K562 (cell line): ENCODE data around the gene R3HDM2. TPM values are rescaled to one million over a fixed set of nuclear protein-coding genes. Genes with fewer than 3 reads are reported as not detected.

ENCODE experiments used
- CEBPG ChIP-seq, 3 experiments: fragments of 200-800 bp in 1 of 3; sonication (Bioruptor generic) in 1 of 3; sonication (generic) in 1 of 3; formaldehyde crosslinking in 1 of 3; IDR thresholded peaks in 2 of 3; conservative IDR thresholded peaks in 1 of 3; 2 replicates each; pipeline versions ENCODE4 v1.6.1 to v1.8.0; 2016 to 2022; ENCODE audit warnings: missing compliant biosample characterization in 2 of 3, missing genetic modification characterization in 2 of 3, mild to moderate bottlenecking in 1 of 3, missing genetic modification reagents in 1 of 3
- NR2C2 ChIP-seq, 2 experiments: fragments of 200-800 bp in 1 of 2; sonication (Bioruptor generic) in 1 of 2; sonication (generic) in 1 of 2; formaldehyde crosslinking in 1 of 2; IDR thresholded peaks; 2 replicates each; pipeline versions ENCODE4 v1.6.1 to v1.8.0; 2016 to 2022; ENCODE audit warnings: mild to moderate bottlenecking in 1 of 2, missing compliant biosample characterization in 1 of 2, missing genetic modification characterization in 1 of 2, missing genetic modification reagents in 1 of 2
- PHB2 ChIP-seq: fragments of 450-650 bp; IDR thresholded peaks from 2 replicates; pipeline ENCODE4 v1.6.1; 2017; ENCODE audit warnings: low read depth
- RUNX1 ChIP-seq: sonication (generic); IDR thresholded peaks from 2 replicates; pipeline ENCODE4 v1.6.1; 2016; ENCODE audit warnings: antibody characterized with exemption, low read depth
- TBL1XR1 ChIP-seq, 2 experiments: IDR thresholded peaks; 2 replicates each; pipeline ENCODE4 v1.6.1; 2012; ENCODE audit warnings: improper control_type of control experiment in 2 of 2, low read length in 2 of 2, mild to moderate bottlenecking in 1 of 2
- polyA plus RNA-seq, 8 experiments: library from polyadenylated mRNA; depleted of rRNA in 4 of 8; stranded (reverse) in 5 of 8; unstranded in 3 of 8; fragments of >200 nt; fragmentation: Nextera tagmentation in 2 of 8; fragmentation: Illumina TruSeq in 1 of 8; extraction: Ambion mirVana in 2 of 8; extraction: Trizol in 1 of 8; gene quantifications; 2 replicates each; pipeline versions ENCODE4 v1.2.1 to v1.2.3, GENCODE V29; 2011 to 2014; ENCODE audit warnings: inconsistent platforms in 1 of 8, missing spikeins in 1 of 8
- total RNA-seq, 7 experiments: library from RNA; depleted of rRNA in 6 of 7; stranded (reverse); fragments of >200 nt in 6 of 7; fragmentation: Illumina TruSeq in 2 of 7; extraction: Trizol in 2 of 7; gene quantifications; 2 replicates each; pipeline versions ENCODE4 v1.2.1 to v1.2.3, GENCODE V29; 2011 to 2021; ENCODE audit warnings: low replicate concordance in 1 of 7
- TF ChIP-seq, protein P1 (sequence below): fragments of 450-650 bp; IDR thresholded peaks from 2 replicates; pipeline ENCODE4 v1.6.1; 2016; ENCODE audit warnings: mild to moderate bottlenecking, moderate library complexity
- TF ChIP-seq, protein P2 (sequence below), 3 experiments: IDR thresholded peaks in 2 of 3; conservative IDR thresholded peaks in 1 of 3; 2 replicates each; pipeline ENCODE4 v1.5.1; 2011 to 2012; ENCODE audit warnings: low read length in 3 of 3, mild to moderate bottlenecking in 3 of 3, control low read depth in 2 of 3, improper control_type of control experiment in 1 of 3, inconsistent platforms in 1 of 3, low read depth in 1 of 3, mixed read lengths in 1 of 3, moderate library complexity in 1 of 3; ENCODE audit not compliant: insufficient read depth in 2 of 3

The R3HDM2 gene
- total and polyA plus RNA-seq, 9 of the 15 experiments (the other 6 are each of a cell fraction or from before 2014, with no cell fraction given), result 3.3 to 18.8 (median 9.0) TPM

DNA sequence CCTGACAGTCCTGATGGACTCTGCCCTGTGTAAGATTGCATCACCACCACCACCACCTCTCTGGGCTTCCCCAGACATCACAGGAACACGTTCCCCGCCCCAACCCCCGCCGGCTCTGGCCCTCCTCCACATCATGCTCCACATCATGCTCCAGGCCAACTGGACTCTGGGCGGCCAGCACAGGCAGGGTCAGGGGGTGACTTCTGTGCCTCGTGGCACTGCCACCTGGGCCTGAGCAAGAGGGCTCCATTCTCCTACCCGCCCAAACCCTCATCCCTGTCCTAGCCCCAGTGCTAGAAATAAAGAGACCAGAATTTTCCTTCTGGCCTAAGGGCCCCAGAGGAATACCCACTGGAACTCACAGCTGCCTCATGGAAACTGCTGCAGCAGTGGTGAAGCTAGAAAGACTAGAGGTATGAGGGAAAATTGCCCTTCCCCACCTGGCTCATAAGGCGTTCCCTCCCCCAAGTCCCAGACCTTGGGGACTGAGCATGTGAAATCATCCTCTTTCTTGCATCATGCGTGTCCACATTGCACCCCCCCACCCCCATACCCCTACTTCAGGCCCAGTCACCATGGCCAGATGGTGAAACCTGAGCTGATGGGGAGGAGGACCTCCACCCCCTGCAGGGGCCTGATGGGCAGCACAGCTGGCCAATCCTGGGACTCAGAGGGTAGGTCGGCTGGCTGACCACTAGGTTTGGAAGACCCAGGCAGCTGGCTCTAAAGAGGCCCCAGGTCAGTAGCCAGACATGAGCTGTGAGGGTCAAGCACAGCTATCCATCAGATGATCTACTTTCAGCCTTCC lies 23.9 kb upstream of the R3HDM2 start, which contains the start of gene INHBE (continued):
- TF ChIP-seq, protein P1, sequence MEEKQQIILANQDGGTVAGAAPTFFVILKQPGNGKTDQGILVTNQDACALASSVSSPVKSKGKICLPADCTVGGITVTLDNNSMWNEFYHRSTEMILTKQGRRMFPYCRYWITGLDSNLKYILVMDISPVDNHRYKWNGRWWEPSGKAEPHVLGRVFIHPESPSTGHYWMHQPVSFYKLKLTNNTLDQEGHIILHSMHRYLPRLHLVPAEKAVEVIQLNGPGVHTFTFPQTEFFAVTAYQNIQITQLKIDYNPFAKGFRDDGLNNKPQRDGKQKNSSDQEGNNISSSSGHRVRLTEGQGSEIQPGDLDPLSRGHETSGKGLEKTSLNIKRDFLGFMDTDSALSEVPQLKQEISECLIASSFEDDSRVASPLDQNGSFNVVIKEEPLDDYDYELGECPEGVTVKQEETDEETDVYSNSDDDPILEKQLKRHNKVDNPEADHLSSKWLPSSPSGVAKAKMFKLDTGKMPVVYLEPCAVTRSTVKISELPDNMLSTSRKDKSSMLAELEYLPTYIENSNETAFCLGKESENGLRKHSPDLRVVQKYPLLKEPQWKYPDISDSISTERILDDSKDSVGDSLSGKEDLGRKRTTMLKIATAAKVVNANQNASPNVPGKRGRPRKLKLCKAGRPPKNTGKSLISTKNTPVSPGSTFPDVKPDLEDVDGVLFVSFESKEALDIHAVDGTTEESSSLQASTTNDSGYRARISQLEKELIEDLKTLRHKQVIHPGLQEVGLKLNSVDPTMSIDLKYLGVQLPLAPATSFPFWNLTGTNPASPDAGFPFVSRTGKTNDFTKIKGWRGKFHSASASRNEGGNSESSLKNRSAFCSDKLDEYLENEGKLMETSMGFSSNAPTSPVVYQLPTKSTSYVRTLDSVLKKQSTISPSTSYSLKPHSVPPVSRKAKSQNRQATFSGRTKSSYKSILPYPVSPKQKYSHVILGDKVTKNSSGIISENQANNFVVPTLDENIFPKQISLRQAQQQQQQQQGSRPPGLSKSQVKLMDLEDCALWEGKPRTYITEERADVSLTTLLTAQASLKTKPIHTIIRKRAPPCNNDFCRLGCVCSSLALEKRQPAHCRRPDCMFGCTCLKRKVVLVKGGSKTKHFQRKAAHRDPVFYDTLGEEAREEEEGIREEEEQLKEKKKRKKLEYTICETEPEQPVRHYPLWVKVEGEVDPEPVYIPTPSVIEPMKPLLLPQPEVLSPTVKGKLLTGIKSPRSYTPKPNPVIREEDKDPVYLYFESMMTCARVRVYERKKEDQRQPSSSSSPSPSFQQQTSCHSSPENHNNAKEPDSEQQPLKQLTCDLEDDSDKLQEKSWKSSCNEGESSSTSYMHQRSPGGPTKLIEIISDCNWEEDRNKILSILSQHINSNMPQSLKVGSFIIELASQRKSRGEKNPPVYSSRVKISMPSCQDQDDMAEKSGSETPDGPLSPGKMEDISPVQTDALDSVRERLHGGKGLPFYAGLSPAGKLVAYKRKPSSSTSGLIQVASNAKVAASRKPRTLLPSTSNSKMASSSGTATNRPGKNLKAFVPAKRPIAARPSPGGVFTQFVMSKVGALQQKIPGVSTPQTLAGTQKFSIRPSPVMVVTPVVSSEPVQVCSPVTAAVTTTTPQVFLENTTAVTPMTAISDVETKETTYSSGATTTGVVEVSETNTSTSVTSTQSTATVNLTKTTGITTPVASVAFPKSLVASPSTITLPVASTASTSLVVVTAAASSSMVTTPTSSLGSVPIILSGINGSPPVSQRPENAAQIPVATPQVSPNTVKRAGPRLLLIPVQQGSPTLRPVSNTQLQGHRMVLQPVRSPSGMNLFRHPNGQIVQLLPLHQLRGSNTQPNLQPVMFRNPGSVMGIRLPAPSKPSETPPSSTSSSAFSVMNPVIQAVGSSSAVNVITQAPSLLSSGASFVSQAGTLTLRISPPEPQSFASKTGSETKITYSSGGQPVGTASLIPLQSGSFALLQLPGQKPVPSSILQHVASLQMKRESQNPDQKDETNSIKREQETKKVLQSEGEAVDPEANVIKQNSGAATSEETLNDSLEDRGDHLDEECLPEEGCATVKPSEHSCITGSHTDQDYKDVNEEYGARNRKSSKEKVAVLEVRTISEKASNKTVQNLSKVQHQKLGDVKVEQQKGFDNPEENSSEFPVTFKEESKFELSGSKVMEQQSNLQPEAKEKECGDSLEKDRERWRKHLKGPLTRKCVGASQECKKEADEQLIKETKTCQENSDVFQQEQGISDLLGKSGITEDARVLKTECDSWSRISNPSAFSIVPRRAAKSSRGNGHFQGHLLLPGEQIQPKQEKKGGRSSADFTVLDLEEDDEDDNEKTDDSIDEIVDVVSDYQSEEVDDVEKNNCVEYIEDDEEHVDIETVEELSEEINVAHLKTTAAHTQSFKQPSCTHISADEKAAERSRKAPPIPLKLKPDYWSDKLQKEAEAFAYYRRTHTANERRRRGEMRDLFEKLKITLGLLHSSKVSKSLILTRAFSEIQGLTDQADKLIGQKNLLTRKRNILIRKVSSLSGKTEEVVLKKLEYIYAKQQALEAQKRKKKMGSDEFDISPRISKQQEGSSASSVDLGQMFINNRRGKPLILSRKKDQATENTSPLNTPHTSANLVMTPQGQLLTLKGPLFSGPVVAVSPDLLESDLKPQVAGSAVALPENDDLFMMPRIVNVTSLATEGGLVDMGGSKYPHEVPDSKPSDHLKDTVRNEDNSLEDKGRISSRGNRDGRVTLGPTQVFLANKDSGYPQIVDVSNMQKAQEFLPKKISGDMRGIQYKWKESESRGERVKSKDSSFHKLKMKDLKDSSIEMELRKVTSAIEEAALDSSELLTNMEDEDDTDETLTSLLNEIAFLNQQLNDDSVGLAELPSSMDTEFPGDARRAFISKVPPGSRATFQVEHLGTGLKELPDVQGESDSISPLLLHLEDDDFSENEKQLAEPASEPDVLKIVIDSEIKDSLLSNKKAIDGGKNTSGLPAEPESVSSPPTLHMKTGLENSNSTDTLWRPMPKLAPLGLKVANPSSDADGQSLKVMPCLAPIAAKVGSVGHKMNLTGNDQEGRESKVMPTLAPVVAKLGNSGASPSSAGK, result peak; percentile 81
- TF ChIP-seq TBL1XR1 (IDR thresholded peaks at IDR 0.05; ENCODE audit: low read length in 2 of 2) (peak in 1 of 2 experiments; percentile 59; a peak in 1 of 4 replicates), PHB2 (no peak), NR2C2 (CRISPR knock-in tag; IDR thresholded peaks at IDR 0.05) (no peak), NR2C2 (tag; IDR thresholded peaks at IDR 0.05) (peak; percentile 75), CEBPG (CRISPR knock-in tag; IDR thresholded peaks at IDR 0.05) (peak; percentile 100), CEBPG (tag; conservative IDR thresholded peaks at IDR 0.05 in 1 of 2, IDR thresholded peaks at IDR 0.05 in 1 of 2) (peak; percentile 91 to 99), RUNX1 (no peak)
- TF ChIP-seq, protein P2, sequence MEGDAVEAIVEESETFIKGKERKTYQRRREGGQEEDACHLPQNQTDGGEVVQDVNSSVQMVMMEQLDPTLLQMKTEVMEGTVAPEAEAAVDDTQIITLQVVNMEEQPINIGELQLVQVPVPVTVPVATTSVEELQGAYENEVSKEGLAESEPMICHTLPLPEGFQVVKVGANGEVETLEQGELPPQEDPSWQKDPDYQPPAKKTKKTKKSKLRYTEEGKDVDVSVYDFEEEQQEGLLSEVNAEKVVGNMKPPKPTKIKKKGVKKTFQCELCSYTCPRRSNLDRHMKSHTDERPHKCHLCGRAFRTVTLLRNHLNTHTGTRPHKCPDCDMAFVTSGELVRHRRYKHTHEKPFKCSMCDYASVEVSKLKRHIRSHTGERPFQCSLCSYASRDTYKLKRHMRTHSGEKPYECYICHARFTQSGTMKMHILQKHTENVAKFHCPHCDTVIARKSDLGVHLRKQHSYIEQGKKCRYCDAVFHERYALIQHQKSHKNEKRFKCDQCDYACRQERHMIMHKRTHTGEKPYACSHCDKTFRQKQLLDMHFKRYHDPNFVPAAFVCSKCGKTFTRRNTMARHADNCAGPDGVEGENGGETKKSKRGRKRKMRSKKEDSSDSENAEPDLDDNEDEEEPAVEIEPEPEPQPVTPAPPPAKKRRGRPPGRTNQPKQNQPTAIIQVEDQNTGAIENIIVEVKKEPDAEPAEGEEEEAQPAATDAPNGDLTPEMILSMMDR (IDR thresholded peaks at IDR 0.05 in 2 of 3, conservative IDR thresholded peaks at IDR 0.05 in 1 of 3; ENCODE audit: insufficient read depth in 2 of 3, low read depth in 1 of 3, low read length in 3 of 3), result no peak; a peak in 1 of 6 replicates
